Measurements from ENCODE around the gene UVSSA.

- TF ChIP-seq, protein P1, sequence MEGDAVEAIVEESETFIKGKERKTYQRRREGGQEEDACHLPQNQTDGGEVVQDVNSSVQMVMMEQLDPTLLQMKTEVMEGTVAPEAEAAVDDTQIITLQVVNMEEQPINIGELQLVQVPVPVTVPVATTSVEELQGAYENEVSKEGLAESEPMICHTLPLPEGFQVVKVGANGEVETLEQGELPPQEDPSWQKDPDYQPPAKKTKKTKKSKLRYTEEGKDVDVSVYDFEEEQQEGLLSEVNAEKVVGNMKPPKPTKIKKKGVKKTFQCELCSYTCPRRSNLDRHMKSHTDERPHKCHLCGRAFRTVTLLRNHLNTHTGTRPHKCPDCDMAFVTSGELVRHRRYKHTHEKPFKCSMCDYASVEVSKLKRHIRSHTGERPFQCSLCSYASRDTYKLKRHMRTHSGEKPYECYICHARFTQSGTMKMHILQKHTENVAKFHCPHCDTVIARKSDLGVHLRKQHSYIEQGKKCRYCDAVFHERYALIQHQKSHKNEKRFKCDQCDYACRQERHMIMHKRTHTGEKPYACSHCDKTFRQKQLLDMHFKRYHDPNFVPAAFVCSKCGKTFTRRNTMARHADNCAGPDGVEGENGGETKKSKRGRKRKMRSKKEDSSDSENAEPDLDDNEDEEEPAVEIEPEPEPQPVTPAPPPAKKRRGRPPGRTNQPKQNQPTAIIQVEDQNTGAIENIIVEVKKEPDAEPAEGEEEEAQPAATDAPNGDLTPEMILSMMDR (IDR thresholded peaks at IDR 0.05): no peak
- no peak for TF ChIP-seq ZNF138 (CRISPR knock-in tag; conservative IDR thresholded peaks at IDR 0.05)
- TF ChIP-seq ATF3 (CRISPR knock-in tag; conservative IDR thresholded peaks at IDR 0.05): no peak
- TF ChIP-seq HMGA2 (CRISPR knock-in tag; IDR thresholded peaks at IDR 0.05): no peak
- TF ChIP-seq, protein P2, sequence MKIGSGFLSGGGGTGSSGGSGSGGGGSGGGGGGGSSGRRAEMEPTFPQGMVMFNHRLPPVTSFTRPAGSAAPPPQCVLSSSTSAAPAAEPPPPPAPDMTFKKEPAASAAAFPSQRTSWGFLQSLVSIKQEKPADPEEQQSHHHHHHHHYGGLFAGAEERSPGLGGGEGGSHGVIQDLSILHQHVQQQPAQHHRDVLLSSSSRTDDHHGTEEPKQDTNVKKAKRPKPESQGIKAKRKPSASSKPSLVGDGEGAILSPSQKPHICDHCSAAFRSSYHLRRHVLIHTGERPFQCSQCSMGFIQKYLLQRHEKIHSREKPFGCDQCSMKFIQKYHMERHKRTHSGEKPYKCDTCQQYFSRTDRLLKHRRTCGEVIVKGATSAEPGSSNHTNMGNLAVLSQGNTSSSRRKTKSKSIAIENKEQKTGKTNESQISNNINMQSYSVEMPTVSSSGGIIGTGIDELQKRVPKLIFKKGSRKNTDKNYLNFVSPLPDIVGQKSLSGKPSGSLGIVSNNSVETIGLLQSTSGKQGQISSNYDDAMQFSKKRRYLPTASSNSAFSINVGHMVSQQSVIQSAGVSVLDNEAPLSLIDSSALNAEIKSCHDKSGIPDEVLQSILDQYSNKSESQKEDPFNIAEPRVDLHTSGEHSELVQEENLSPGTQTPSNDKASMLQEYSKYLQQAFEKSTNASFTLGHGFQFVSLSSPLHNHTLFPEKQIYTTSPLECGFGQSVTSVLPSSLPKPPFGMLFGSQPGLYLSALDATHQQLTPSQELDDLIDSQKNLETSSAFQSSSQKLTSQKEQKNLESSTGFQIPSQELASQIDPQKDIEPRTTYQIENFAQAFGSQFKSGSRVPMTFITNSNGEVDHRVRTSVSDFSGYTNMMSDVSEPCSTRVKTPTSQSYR (CRISPR knock-in tag; IDR thresholded peaks at IDR 0.05): no peak
Measured at GRCh38 chr4:1300466-1301455, 46.2 kb upstream of the UVSSA start.
